ENCODE results near the gene FOXN3.

DNA sequence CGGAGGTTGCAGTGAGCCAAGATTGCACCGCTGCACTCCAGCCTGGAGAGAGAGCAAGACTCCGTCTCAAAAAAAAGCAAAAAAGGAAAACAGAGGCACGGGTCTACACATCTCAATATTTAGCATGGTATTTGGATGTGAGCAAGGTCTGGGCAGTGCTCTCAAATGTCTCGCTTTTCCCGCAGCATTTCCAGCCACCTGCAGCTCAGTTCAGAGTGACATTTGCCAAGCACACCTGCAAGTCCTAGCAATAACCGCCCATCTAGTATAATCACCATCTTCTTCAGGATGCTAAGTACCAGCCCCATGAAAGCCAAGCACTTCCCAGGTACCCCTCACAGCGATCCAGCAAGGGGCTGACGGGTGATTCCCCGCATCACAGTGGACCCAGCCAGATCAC lies 69.1 kb downstream of the FOXN3 start:
- TF ChIP-seq, protein P1, sequence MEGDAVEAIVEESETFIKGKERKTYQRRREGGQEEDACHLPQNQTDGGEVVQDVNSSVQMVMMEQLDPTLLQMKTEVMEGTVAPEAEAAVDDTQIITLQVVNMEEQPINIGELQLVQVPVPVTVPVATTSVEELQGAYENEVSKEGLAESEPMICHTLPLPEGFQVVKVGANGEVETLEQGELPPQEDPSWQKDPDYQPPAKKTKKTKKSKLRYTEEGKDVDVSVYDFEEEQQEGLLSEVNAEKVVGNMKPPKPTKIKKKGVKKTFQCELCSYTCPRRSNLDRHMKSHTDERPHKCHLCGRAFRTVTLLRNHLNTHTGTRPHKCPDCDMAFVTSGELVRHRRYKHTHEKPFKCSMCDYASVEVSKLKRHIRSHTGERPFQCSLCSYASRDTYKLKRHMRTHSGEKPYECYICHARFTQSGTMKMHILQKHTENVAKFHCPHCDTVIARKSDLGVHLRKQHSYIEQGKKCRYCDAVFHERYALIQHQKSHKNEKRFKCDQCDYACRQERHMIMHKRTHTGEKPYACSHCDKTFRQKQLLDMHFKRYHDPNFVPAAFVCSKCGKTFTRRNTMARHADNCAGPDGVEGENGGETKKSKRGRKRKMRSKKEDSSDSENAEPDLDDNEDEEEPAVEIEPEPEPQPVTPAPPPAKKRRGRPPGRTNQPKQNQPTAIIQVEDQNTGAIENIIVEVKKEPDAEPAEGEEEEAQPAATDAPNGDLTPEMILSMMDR (optimal IDR thresholded peaks at IDR 0.05 in 1 of 3, IDR thresholded peaks at IDR 0.05 in 1 of 3, conservative IDR thresholded peaks at IDR 0.05 in 1 of 3; ENCODE audit: extremely low read depth in 1 of 3, insufficient read depth in 2 of 3, low read length in 3 of 3): no peak
- TF ChIP-seq EZH2 (IDR thresholded peaks at IDR 0.05; ENCODE audit: low read length): no peak
